Caco-2 (cell line): Measurements from ENCODE around the gene RARRES2. TPM values are rescaled to one million over a fixed set of nuclear protein-coding genes. Genes with fewer than 3 reads are reported as not detected.

Experiments
- BruUV-seq: library from RNA; stranded (reverse); fragments of 400-500 nt; replicated peaks from 2 replicates; lab custom pipeline; 2021; lab: Mats Ljungman, UMichigan
- CTCF ChIA-PET: fragments of 300-600 bp; sonication (Branson Sonifier 250); formaldehyde crosslinking; loops from one replicate; lab custom pipeline; 2022; ENCODE audit warnings: antibody characterized with exemption; lab: Charles Lee
- POLR2A ChIA-PET: fragments of 300-600 bp; sonication (Branson Sonifier 250); formaldehyde crosslinking; loops from one replicate; lab custom pipeline; 2022; ENCODE audit warnings: antibody characterized with exemption; lab: Charles Lee
- DNase-seq, 2 experiments: peaks; one replicate each; pipeline versions ENCODE4 v3.0.0 to v3.0.0-alpha.2; 2020 to 2022
- H3K27me3 ChIP-seq: replicated peaks from 2 replicates; pipeline ENCODE4 v1.6.0; 2011; ENCODE audit warnings: low read length; ENCODE audit not compliant: control insufficient read depth, insufficient read depth
- H3K36me3 ChIP-seq: 2 replicates; pipeline ENCODE4 v1.5.1; 2011; ENCODE audit warnings: low read length; ENCODE audit not compliant: control insufficient read depth, insufficient read depth
- H3K4me1 ChIP-seq: fragments of 250-450 bp; sonication (Bioruptor Pico); 2 replicates; pipeline ENCODE4 v1.5.1; 2020; ENCODE audit warnings: mild to moderate bottlenecking
- H3K4me3 ChIP-seq: 2 replicates; pipeline ENCODE4 v1.5.1; 2011; ENCODE audit warnings: low read depth, mild to moderate bottlenecking, control low read depth, low read length
- H3K9me3 ChIP-seq: fragments of 250-450 bp; sonication (Bioruptor Pico); 2 replicates; pipeline ENCODE4 v1.5.1; 2020; ENCODE audit warnings: mild to moderate bottlenecking, moderate library complexity
- H3K27ac Mint-ChIP-seq: one replicate; pipeline ENCODE4 v1.8.0; 2022; ENCODE audit warnings: mixed read lengths; ENCODE audit not compliant: unreplicated experiment
- H3K27me3 Mint-ChIP-seq: one replicate; pipeline ENCODE4 v1.8.0; 2022; ENCODE audit warnings: mixed read lengths; ENCODE audit not compliant: insufficient read depth, unreplicated experiment
- H3K36me3 Mint-ChIP-seq: one replicate; pipeline ENCODE4 v1.8.0; 2022; ENCODE audit warnings: mild to moderate bottlenecking, mixed read lengths; ENCODE audit not compliant: insufficient read depth, unreplicated experiment
- H3K4me1 Mint-ChIP-seq: one replicate; pipeline ENCODE4 v1.8.0; 2022; ENCODE audit warnings: low read depth, mixed read lengths; ENCODE audit not compliant: unreplicated experiment
- H3K4me3 Mint-ChIP-seq: one replicate; pipeline ENCODE4 v1.8.0; 2022; ENCODE audit warnings: mild to moderate bottlenecking, moderate library complexity, mixed read lengths; ENCODE audit not compliant: unreplicated experiment
- H3K9me3 Mint-ChIP-seq: one replicate; pipeline ENCODE4 v1.8.0; 2022; ENCODE audit warnings: mixed read lengths; ENCODE audit not compliant: unreplicated experiment
- CTCF ChIP-seq, 2 experiments: fragments of 200-600 bp in 1 of 2; IDR thresholded peaks; 1 replicate in 1 of 2; 2 replicates in 1 of 2; pipeline versions ENCODE4 v1.5.1 to v1.8.0; 2011 to 2022; ENCODE audit warnings: antibody characterized with exemption in 1 of 2, control low read depth in 1 of 2, inconsistent platforms in 1 of 2, low read depth in 1 of 2, low read length in 1 of 2, mild to moderate bottlenecking in 1 of 2, moderate library complexity in 1 of 2; ENCODE audit not compliant: insufficient read depth in 1 of 2, severe bottlenecking in 1 of 2, unreplicated experiment in 1 of 2
- intact Hi-C: fragments of 100-400 bp; cut with micrococcal nuclease; formaldehyde crosslinking; loops from one replicate; pipeline ENCODE4 v1.10.0; 2022; ENCODE audit not compliant: unreplicated experiment
- total RNA-seq: library from RNA; stranded (reverse); gene quantifications from 2 replicates; pipeline ENCODE4 v1.2.3, GENCODE V29; 2022

Gene RARRES2
- total RNA-seq, 1 experiment from 2014 or later: not detected

DNA sequence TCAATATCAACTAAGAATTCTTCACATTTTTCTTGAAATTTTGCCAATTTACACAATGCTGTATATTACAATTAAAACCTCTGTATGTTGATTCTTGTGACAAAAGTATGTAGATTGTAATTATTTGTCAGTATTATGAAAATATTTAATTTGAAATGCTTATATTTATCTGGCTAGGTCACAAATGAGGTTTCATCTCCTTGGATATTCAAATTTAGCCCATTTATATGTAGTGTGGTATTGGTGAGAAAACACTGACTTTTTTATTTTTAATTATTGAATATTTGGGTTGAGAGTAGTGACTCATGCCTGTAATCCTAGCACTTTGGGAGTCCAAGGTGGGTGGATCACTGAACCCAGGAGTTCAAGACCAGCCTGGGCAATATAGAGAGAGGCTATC, 2.9 kb upstream of the RARRES2 start:
- no peaks in the 10 kb centered on the region for H3K36me3 Mint-ChIP-seq
- CTCF ChIA-PET: no interaction called here
- H3K4me3 Mint-ChIP-seq: no peak overlapping the region
- TF ChIP-seq CTCF (IDR thresholded peaks at IDR 0.05; ENCODE audit: insufficient read depth in 1 of 2, low read depth in 1 of 2, low read length in 1 of 2, severe bottlenecking in 1 of 2, unreplicated experiment in 1 of 2): no peak
- H3K9me3 Mint-ChIP-seq: no peaks in the 10 kb centered on the region
- intact Hi-C loops: no loop called here
- Histone ChIP-seq H3K36me3 (no peaks in the 10 kb centered on the region), H3K9me3 (0 out of 2 replicates have a peak, but pooled peaks cover 6% of the 10 kb centered on the region), H3K4me1 (no peaks in the 10 kb centered on the region), H3K4me3 (no peak overlapping the region), H3K27me3 (no peaks in the 10 kb centered on the region)
- no peak for DNase-seq
- H3K4me1 Mint-ChIP-seq: no peaks in the 10 kb centered on the region
- no TSS peak for BruUV-seq
- POLR2A ChIA-PET: no interaction called here
- peaks cover 4% of the 10 kb centered on the region for H3K27me3 Mint-ChIP-seq
- H3K27ac Mint-ChIP-seq: no peak overlapping the region

DNA sequence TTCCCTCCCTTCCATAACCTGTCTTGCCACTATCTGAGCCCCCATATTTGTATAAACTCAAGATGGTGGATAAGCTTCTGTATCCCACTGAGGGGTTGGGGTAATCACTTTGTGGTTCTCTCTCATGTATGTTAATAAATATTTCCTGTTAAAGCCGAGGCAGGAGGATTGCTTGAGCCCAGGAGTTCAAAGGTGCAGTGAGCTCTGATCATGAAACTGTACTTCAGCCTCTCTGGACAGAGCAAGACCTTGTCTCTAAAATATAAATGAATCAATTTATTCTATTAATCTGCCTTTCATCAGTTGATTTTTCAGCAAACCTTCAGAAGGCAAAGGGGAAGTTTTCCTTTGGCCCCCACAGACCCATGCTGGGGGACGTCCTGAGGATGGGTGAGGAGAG, 1.8 kb upstream of the RARRES2 start:
- ChIA-PET POLR2A (no interaction called here), CTCF (no interaction called here)
- Mint-ChIP-seq H3K27ac (no peak overlapping the region), H3K4me3 (no peak overlapping the region), H3K36me3 (peaks cover 3% of the 10 kb centered on the region), H3K4me1 (no peaks in the 10 kb centered on the region), H3K9me3 (no peaks in the 10 kb centered on the region), H3K27me3 (peaks cover 4% of the 10 kb centered on the region)
- H3K27me3 ChIP-seq: no peaks in the 10 kb centered on the region
- no peaks in the 10 kb centered on the region for H3K4me1 ChIP-seq
- no TSS peak for BruUV-seq
- H3K36me3 ChIP-seq: no peaks in the 10 kb centered on the region
- 0 out of 2 replicates have a peak, but pooled peaks cover 6% of the 10 kb centered on the region for H3K9me3 ChIP-seq
- intact Hi-C loops: no loop called here
- no peak for DNase-seq
- TF ChIP-seq CTCF (IDR thresholded peaks at IDR 0.05; ENCODE audit: insufficient read depth in 1 of 2, low read depth in 1 of 2, low read length in 1 of 2, severe bottlenecking in 1 of 2, unreplicated experiment in 1 of 2): no peak
- H3K4me3 ChIP-seq: no peak overlapping the region

DNA sequence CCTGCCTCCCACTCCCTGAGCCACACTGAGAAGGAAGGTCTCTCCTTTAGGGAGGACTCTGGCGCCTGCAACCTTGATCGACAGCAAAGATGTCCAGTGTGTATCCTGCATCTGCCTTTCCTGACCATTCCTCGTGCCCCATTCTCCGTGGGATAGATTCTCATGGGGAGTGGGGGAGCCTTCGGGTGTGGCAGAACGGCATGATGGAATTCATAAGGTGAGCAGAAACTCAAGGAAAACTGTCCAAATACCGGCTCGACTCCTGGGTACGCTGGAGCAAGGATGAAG, 636 bp upstream of the RARRES2 start:
- H3K4me1 Mint-ChIP-seq: no peaks in the 10 kb centered on the region
- peaks cover 8% of the 10 kb centered on the region for H3K36me3 Mint-ChIP-seq
- ChIA-PET POLR2A (no interaction called here), CTCF (no interaction called here)
- intact Hi-C loops: no loop called here
- no peak overlapping the region for H3K27ac Mint-ChIP-seq
- Histone ChIP-seq H3K9me3 (0 out of 2 replicates have a peak, but pooled peaks cover 6% of the 10 kb centered on the region), H3K36me3 (no peaks in the 10 kb centered on the region), H3K4me1 (no peaks in the 10 kb centered on the region), H3K4me3 (no peak overlapping the region), H3K27me3 (no peaks in the 10 kb centered on the region)
- TF ChIP-seq CTCF (IDR thresholded peaks at IDR 0.05; ENCODE audit: insufficient read depth in 1 of 2, low read depth in 1 of 2, low read length in 1 of 2, severe bottlenecking in 1 of 2, unreplicated experiment in 1 of 2): no peak
- H3K4me3 Mint-ChIP-seq: no peak overlapping the region
- no peaks in the 10 kb centered on the region for H3K9me3 Mint-ChIP-seq
- no TSS peak for BruUV-seq
- H3K27me3 Mint-ChIP-seq: peaks cover 4% of the 10 kb centered on the region
- no peak for DNase-seq
